ENCODE measurements around the gene EPHA3.

The EPHA3 gene

DNA sequence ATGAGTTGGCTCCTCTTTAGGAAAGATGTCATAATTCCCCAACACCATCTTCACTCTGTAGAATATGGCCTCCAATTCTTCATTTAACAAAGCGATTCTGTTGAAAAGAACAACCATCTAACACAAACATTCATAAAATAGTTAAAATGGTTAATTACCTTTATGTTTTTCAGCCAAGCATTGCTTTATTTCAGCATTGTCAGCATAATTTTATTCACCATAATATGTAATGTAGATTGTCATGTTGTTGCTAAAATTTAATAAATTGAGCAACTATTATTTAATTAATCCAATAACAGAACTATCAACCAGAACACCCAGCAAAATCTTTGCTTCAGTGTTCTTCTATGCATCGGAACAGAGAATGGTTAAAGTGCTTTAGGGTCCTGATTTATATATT, 46.2 kb upstream of the EPHA3 start:
- Histone ChIP-seq H3K27me3 (ENCODE audit: insufficient read depth, low read length) (no peaks in the 10 kb centered on the region), H3K79me2 (ENCODE audit: insufficient read depth, low read length) (no peaks in the 10 kb centered on the region), H3K27ac (ENCODE audit: low read depth, low read length, poor library complexity, severe bottlenecking) (no peak overlapping the region), H3K9me3 (ENCODE audit: low read length) (no peaks in the 10 kb centered on the region), H3K36me3 (ENCODE audit: insufficient read depth, low read length) (no peaks in the 10 kb centered on the region), H3K9ac (ENCODE audit: low read length) (no peak overlapping the region), H3K4me2 (ENCODE audit: low read length) (no peak overlapping the region), H4K20me1 (ENCODE audit: insufficient read depth, low read length) (no peaks in the 10 kb centered on the region), H3F3A (ENCODE audit: insufficient read depth, low read length) (no peaks in the 10 kb centered on the region), H3K9me2 (ENCODE audit: low read depth, low read length) (no peaks in the 10 kb centered on the region), H2AFZ (ENCODE audit: low read length) (no peak overlapping the region), H3K4me1 (ENCODE audit: insufficient read depth, low read length, severe bottlenecking) (no peaks in the 10 kb centered on the region), H3K4me3 (ENCODE audit: low read depth, low read length, poor library complexity, severe bottlenecking) (no peak overlapping the region)
- TF ChIP-seq CTCF (IDR thresholded peaks at IDR 0.05; ENCODE audit: low read length) (no peak), EZH2 (IDR thresholded peaks at IDR 0.05; ENCODE audit: borderline replicate concordance, low read length) (no peak)

- H3K4me2 ChIP-seq (ENCODE audit: low read length), result no peak overlapping the region
- H4K20me1 ChIP-seq (ENCODE audit: insufficient read depth, low read length), result no peaks in the 10 kb centered on the region
- no peak overlapping the region for H2AFZ ChIP-seq (ENCODE audit: low read length)
- no peaks in the 10 kb centered on the region for H3K9me2 ChIP-seq (ENCODE audit: low read depth, low read length)
- no peak overlapping the region for H3K4me3 ChIP-seq (ENCODE audit: low read depth, low read length, poor library complexity, severe bottlenecking)
- no peak overlapping the region for H3K9ac ChIP-seq (ENCODE audit: low read length)
- no peaks in the 10 kb centered on the region for H3K79me2 ChIP-seq (ENCODE audit: insufficient read depth, low read length)
- H3F3A ChIP-seq (ENCODE audit: insufficient read depth, low read length), result no peaks in the 10 kb centered on the region
- TF ChIP-seq CTCF (IDR thresholded peaks at IDR 0.05; ENCODE audit: low read length) (no peak), EZH2 (IDR thresholded peaks at IDR 0.05; ENCODE audit: borderline replicate concordance, low read length) (no peak)
- no peaks in the 10 kb centered on the region for H3K27me3 ChIP-seq (ENCODE audit: insufficient read depth, low read length)
- no peaks in the 10 kb centered on the region for H3K9me3 ChIP-seq (ENCODE audit: low read length)
- H3K4me1 ChIP-seq (ENCODE audit: insufficient read depth, low read length, severe bottlenecking), result no peaks in the 10 kb centered on the region
- no peak overlapping the region for H3K27ac ChIP-seq (ENCODE audit: low read depth, low read length, poor library complexity, severe bottlenecking)
- H3K36me3 ChIP-seq (ENCODE audit: insufficient read depth, low read length), result no peaks in the 10 kb centered on the region
Measured at GRCh38 chr3:89067736-89068135, 39.7 kb upstream of the EPHA3 start.

GRCh38 chr3:89072642-89073041, 34.8 kb upstream of the EPHA3 start:
- no peak overlapping the region for H3K4me2 ChIP-seq (ENCODE audit: low read length)
- no peak overlapping the region for H3K27ac ChIP-seq (ENCODE audit: low read depth, low read length, poor library complexity, severe bottlenecking)
- no peaks in the 10 kb centered on the region for H3K9me3 ChIP-seq (ENCODE audit: low read length)
- no peak overlapping the region for H2AFZ ChIP-seq (ENCODE audit: low read length)
- no peaks in the 10 kb centered on the region for H3K9me2 ChIP-seq (ENCODE audit: low read depth, low read length)
- H3K4me3 ChIP-seq (ENCODE audit: low read depth, low read length, poor library complexity, severe bottlenecking), result no peak overlapping the region
- H3K4me1 ChIP-seq (ENCODE audit: insufficient read depth, low read length, severe bottlenecking), result no peaks in the 10 kb centered on the region
- no peaks in the 10 kb centered on the region for H3F3A ChIP-seq (ENCODE audit: insufficient read depth, low read length)
- no peaks in the 10 kb centered on the region for H4K20me1 ChIP-seq (ENCODE audit: insufficient read depth, low read length)
- H3K79me2 ChIP-seq (ENCODE audit: insufficient read depth, low read length), result no peaks in the 10 kb centered on the region
- no peak overlapping the region for H3K9ac ChIP-seq (ENCODE audit: low read length)
- TF ChIP-seq CTCF (IDR thresholded peaks at IDR 0.05; ENCODE audit: low read length), result no peak
- no peak for TF ChIP-seq EZH2 (IDR thresholded peaks at IDR 0.05; ENCODE audit: borderline replicate concordance, low read length)
- H3K36me3 ChIP-seq (ENCODE audit: insufficient read depth, low read length), result no peaks in the 10 kb centered on the region
- H3K27me3 ChIP-seq (ENCODE audit: insufficient read depth, low read length), result no peaks in the 10 kb centered on the region

Measured in OCI-LY1 (cell line).